NCI-H510A treated with DMSO at 0.1 percent for 48 hours (cell line): ENCODE data around the gene NFATC2IP.
"Not testable (repeated sequence)": the region's sequence is repeated elsewhere in the genome, so short reads cannot be mapped to it uniquely, and the experiment has no call there.

Experiments
- DNase-seq: peaks from one replicate; lab custom pipeline; 2025; lab: John Stamatoyannopoulos, UW

The NFATC2IP gene

DNA sequence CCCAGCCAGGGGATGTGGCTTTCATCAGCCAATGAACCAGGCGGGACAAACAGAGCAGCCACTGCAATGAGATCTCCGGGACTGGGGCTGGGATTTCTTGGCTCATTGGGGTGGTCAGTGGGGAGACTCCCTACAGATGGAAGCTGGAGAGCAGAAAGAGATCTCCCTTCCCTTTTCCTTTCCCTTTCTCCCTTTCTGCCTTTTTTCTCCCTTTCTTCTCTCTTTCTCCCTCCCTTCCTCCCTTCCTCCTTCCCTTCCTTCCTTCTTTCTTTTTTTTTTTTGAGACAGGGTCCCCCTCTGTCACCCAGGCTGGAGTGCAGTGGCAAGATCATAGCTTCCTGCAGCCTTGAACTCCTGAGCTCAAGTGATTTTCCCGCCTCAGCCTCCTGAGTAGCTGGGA is 48.1 kb downstream of the NFATC2IP start:
- no peak for DNase-seq

DNA sequence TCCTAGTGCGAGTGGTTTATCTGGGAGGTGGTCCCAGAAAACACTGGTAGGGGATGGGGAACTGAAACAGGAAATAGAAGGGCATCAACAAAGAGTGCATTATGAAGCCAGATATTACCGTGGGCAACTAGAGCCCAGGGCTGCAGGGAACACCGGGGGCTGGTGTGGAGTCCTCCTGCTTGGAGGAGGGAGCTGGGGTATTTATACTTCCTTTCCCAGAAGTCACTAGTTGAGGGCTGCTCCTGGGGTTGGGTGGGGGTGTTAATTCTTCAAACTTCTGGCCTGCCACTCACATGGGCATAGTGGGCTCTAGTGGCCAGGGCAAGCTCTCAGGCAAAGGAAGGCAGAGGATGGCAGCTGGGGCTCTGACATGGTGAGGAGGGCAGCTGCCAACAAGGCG is 48.8 kb downstream of the NFATC2IP start:
- DNase-seq, result no peak

DNA sequence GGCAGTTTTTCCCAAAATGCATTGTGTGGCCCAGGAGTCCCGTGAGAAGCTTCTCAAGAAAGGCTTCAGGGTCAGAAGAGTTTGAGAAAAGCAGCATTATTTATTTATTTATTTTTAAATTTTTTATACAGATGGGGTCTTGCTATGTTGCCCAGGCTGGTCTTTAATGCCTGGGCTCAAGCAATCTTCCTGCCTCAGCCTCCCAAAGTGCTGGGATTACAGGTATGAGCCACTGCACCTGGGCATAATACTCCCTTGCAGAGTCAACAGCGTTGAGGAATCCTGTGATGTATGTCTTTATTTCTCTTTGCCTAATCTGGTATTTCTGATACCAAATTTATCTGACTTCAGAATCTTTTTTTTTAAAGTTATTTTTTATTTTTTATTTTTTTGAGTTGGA is 49.3 kb downstream of the NFATC2IP start:
- DNase-seq, result no peak

DNA sequence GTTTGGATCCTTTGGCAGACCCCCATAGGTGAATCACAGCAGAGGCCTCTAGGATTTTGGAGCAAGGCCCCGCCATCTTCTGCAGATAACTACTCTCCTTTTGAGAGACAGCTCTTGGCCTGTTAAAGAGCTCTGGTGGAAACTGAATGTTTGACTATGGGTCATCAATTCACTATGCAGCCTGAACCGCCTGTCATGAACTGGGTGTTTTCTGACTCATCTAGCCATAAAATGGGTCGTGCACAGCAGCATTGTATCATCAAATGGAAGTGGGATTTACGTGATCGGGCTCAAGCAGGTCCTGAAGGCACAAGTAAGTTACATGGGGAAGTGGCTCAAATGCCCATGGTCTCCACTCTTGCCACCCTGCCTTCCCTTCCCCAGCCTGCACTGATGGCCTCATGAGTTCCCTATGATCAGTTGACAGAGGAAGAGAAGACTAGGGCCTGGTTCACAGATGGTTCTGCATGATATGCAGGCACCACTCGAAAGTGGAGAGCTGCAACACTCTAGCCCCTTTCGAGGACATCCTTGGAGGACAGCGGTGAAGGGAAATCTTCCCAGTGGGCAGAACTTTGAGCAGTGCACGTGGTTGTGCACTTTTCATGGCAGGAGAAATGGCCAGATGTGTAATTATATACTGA is 53.9 kb downstream of the NFATC2IP start:
- DNase-seq, result not testable (repeated sequence)

DNA sequence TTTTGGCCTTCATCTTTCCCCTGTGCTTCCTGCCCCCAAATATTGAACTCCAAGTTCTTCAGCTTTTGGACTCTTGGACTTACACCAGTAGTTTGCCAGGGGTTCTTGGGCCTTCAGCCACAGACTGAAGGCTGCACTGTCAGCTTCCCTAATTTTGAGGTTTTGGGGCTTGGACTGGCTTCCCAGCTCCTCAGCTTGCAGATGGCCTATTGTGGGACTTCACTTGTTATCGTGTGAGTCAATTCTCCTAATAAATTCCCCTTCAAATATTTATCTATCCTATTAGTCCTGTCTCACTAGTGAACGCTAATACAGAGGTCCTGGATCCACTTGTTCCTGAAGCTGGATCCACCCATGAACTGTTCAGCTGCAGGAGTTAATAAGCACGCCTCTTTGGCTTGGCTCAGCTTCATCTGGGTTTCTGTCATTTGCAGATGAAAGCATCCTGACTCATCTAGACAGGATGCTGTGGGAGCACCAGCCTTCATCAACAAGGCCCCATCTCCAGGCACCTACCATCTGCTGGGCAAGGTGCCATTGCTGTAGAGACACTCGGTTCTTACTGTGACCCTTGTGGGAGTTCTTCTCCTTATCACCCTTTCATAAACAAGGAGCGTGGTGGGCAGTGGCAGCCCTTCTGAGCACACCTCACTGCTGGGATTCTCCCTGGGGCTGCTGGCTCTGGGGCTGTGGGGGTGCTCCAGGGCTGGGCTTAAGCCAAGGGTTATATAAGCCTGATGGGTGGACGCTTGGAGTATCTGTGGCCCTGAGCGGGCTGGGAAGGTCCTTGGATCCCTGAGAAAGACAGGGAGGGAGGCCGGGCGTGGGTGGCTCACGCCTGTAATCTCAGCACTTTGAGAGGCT is 57.2 kb downstream of the NFATC2IP start:
- no peak for DNase-seq

DNA sequence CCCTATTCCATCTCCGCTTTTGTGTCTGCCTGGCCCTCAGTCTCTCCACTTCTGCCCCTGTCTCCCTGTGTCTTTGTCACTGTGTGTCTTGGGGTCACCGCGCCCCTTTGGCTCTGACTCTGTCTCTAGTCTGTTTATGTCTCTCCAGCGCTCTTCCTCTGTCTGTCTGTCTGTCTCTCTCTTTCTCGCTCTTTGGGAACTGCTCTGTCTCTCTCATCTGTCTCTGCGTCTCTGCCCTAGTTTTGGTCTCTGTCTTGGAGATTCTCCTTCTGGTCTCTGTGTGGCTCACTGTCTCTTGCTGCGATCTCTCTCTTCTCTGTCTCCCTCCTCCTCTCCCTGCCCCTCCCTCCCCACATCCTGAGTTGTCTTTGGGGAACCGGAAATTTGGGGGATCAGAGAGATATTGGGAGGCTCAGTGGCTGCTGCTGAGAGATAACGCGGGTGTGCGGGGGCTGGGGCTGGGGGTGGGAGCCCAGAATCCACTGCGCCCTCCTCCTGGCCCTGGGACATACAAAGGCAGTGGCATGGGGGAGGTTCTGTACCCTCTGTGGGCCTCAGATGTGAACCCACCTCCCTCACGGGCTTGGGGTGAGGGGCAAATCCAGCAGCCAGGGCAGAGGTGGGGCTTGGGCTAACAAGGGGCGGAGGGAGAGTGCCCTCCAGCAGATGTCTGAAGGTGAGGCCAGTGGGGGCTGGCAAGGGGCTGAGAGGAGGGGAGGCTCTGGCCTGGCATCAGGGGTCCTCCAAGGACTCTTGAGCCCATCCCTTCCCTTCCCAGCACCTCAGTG is 58.5 kb downstream of the NFATC2IP start:
- DNase-seq, result no peak

DNA sequence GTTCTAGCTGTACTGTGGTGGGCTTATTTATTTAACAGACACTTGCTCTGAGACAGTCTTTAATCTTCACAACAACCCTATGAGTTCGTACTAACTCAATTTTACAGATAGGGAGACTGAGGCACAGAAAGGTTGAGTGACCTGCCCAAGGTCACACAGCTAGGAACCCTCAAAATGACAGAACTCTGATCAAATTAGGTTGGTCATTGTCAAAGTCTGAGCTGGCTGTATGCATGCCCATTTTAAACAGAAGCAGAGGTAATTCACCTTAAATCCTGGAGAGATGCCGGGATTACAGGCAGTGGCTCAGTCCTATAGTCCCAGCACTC is 59.1 kb downstream of the NFATC2IP start:
- DNase-seq, result no peak

DNA sequence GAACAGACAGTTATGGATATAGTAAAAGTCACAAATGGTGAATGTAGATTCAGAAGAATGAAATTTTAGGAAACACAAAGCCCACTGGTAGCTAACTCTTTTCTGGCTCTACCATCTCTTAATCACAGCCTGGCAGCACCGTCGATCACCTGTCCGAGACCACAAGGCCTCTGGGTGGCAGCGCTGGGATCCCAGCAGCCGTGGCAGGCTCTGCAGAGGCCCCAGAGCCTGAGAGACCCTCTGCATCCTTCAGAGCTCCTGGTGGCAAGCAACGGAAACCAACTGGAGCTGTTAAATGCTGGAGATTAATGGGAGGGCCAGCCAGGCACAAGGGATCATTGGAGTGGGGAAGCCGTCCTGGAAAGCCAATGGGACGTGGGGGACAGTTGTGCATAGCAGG is 60.4 kb downstream of the NFATC2IP start:
- no peak for DNase-seq

DNA sequence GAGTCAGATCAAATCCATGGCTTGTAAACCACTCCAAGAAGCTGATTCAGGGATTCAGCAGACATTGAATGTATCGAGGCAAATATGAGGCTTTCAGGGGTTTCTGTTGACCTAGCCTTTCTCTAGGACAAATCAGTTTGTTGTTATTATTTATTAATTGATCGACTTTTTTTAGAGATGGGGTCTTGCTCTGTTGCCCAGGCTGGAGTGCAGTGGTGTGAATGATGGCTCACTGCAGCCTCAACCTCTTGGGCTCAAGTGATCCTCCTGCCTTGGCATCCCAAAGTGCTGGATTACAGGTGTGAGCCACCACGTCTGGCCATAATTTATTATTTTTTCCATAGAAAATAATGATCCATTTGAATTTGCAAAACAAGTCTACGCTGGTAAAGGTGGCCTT is 61.1 kb downstream of the NFATC2IP start:
- DNase-seq, result no peak

DNA sequence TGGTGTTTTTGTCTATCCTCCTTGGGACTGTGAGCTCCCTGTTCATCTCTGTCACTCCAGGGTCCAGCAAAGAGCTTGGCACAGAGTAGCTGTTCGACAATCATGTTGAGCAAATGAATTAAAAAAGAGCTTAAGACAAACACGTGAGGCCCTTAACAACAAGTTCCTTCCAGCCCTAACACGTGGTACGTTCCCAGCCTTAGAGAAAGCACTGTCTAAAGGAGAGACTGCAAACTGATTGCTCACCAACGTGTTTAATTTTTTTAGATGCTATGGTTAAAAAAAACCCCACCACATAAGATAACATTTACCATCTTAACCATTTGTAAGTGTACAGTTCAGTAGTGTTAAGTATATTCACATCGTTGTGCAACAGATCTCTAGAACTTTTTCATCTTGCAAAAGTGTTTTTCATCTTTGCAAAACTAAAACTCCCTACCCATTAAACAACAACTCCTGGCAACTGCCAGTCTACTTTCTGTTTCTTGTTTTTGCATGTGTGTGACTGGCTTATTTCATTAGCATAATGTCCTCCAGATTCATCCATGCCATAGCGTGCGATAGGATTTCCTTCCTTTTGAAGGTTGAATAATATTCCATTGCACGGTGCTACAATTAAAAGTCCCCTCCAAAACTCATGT is 62.3 kb downstream of the NFATC2IP start:
- no peak for DNase-seq

DNA sequence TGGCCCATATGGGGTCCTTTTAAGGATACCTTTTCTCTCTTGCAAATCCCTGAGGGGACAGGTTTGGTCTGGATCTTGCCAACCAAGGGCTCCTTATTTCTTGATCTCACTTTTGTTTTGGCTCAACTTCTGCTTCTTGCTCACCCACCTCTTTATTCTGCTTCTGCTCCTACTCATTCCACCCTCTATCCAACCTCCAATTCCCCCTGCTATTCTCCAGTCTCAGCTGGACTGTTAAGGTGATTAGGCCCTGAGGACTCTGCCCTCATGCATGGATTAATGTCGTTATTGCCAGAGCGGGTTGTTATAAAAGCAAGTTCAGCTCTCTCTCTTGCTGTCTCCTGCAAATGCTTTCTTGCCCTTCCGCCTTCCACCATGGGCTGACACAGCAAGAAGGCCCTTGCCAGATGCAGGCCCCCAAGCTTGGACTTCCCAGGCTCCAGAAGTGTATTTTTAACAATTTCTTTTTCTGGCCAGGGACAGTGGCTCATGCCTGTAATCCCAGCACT is 63.9 kb downstream of the NFATC2IP start:
- no peak for DNase-seq
